Activated gamma-delta T cell treated with Interleukin-2 at 50 U/mL for 16 hours (primary cell): ENCODE results near the gene PACSIN2.

Experiments
- DNase-seq: peaks from one replicate; pipeline ENCODE4 v3.0.0-alpha.2; 2020

PACSIN2 gene

GRCh38 chr22:42855211-42855610 lies 159.7 kb downstream of the PACSIN2 start:
- DNase-seq: no peak

- DNase-seq: no peak
These were observed 165.9 kb downstream of the PACSIN2 start for GRCh38 chr22:42848941-42849550.

GRCh38 chr22:42847110-42847509 lies 167.8 kb downstream of the PACSIN2 start:
- DNase-seq: no peak

GRCh38 chr22:42844756-42845155 lies 170.2 kb downstream of the PACSIN2 start:
- no peak for DNase-seq

- no peak for DNase-seq
These were observed 172.1 kb downstream of the PACSIN2 start for GRCh38 chr22:42842658-42843370.

GRCh38 chr22:42841444-42841843 lies 173.5 kb downstream of the PACSIN2 start:
- no peak for DNase-seq

GRCh38 chr22:42837556-42837955 lies 177.4 kb downstream of the PACSIN2 start:
- DNase-seq: no peak

- no peak for DNase-seq
These were observed 178.9 kb downstream of the PACSIN2 start for GRCh38 chr22:42836026-42836425.

- DNase-seq: no peak
These were observed 180.6 kb downstream of the PACSIN2 start for GRCh38 chr22:42834177-42834949.

GRCh38 chr22:42833104-42833503 lies 181.8 kb downstream of the PACSIN2 start:
- DNase-seq: no peak

- DNase-seq: no peak
These were observed 183.2 kb downstream of the PACSIN2 start for GRCh38 chr22:42831712-42832111.

- DNase-seq: no peak
These were observed 184.8 kb downstream of the PACSIN2 start for GRCh38 chr22:42830161-42830560.

- DNase-seq: no peak
These were observed 185.6 kb downstream of the PACSIN2 start for GRCh38 chr22:42829302-42829701.

- no peak for DNase-seq
These were observed 189.2 kb downstream of the PACSIN2 start for GRCh38 chr22:42825796-42826195.

- DNase-seq: no peak
These were observed 193.6 kb downstream of the PACSIN2 start for GRCh38 chr22:42821386-42821785.

GRCh38 chr22:42820045-42820763 lies 194.7 kb downstream of the PACSIN2 start:
- DNase-seq: no peak
